ENCODE results near the gene PDXP.
"Not testable (repeated sequence)": the region's sequence is repeated elsewhere in the genome, so short reads cannot be mapped to it uniquely, and the experiment has no call there.

PDXP gene

GRCh38 chr22:37674951-37675929, 16.7 kb downstream of the PDXP start, which contains the start of gene LGALS1:
LGALS1 (plus strand) TSS chr22:37675636; CDS start chr22:37675703, 67 bp downstream.
- DNase-seq (ENCODE audit: low read depth in 2 of 2): peak in 1 of 2 donors; percentile 34

GRCh38 chr22:37675930-37676735, 17.6 kb downstream of the PDXP start:
- no peak for DNase-seq (ENCODE audit: low read depth in 2 of 2)

GRCh38 chr22:37676736-37677492, 18.4 kb downstream of the PDXP start:
- DNase-seq (ENCODE audit: low read depth in 2 of 2): peak; percentile 89 to 93

- no peak for DNase-seq (ENCODE audit: low read depth in 2 of 2)
Measured at GRCh38 chr22:37677493-37677974, 19.0 kb downstream of the PDXP start.

GRCh38 chr22:37678372-37678771, 19.8 kb downstream of the PDXP start:
- DNase-seq (ENCODE audit: low read depth in 2 of 2): no peak

GRCh38 chr22:37679670-37680069, 21.1 kb downstream of the PDXP start:
- no peak for DNase-seq (ENCODE audit: low read depth in 2 of 2)

GRCh38 chr22:37680191-37680851, 21.8 kb downstream of the PDXP start:
- no peak for DNase-seq (ENCODE audit: low read depth in 2 of 2)

- no peak for DNase-seq (ENCODE audit: low read depth in 2 of 2)
Measured at GRCh38 chr22:37681001-37681424, 22.5 kb downstream of the PDXP start.

- peak; percentile 57 for DNase-seq (ENCODE audit: low read depth in 2 of 2)
Measured at GRCh38 chr22:37681556-37682049, 23.1 kb downstream of the PDXP start.

GRCh38 chr22:37684803-37685615, 26.5 kb downstream of the PDXP start:
- DNase-seq (ENCODE audit: low read depth in 2 of 2): no peak

- peak; percentile 64 for DNase-seq (ENCODE audit: low read depth in 2 of 2)
Measured at GRCh38 chr22:37686002-37686982, 27.8 kb downstream of the PDXP start, which contains the start of gene NOL12. NOL12 (plus strand) TSS chr22:37686343; CDS start chr22:37686393, 50 bp downstream.

- DNase-seq (ENCODE audit: low read depth in 2 of 2): no peak
Measured at GRCh38 chr22:37690407-37690806, 31.9 kb downstream of the PDXP start.

GRCh38 chr22:37690901-37691504, 32.5 kb downstream of the PDXP start:
- no peak for DNase-seq (ENCODE audit: low read depth in 2 of 2)

- DNase-seq (ENCODE audit: low read depth in 2 of 2): no peak
Measured at GRCh38 chr22:37692627-37693285, 34.2 kb downstream of the PDXP start.

GRCh38 chr22:37694131-37694530, 35.6 kb downstream of the PDXP start:
- not testable (repeated sequence) for DNase-seq (ENCODE audit: low read depth in 2 of 2)

- DNase-seq (ENCODE audit: low read depth in 2 of 2): not testable (repeated sequence)
Measured at GRCh38 chr22:37696260-37696656, 37.7 kb downstream of the PDXP start.

Measured in stimulated activated CD4-positive, alpha-beta T cell treated with anti-CD3 and anti-CD28 coated beads, Interleukin-1b, Interleukin-23, amount 100 ng/mL, for 4 hours (primary cell).